ENCODE data around the gene CSMD2.

- no peak for TF ChIP-seq CTCF (conservative IDR thresholded peaks at IDR 0.05; ENCODE audit: low read depth, low read length)
- TF ChIP-seq RCOR1 (IDR thresholded peaks at IDR 0.05; ENCODE audit: insufficient replicate concordance, low read length): no peak
- TF ChIP-seq POLR2A (IDR thresholded peaks at IDR 0.05; ENCODE audit: low read depth, low read length): no peak
- no peak for TF ChIP-seq USF2 (IDR thresholded peaks at IDR 0.05; ENCODE audit: low read depth, low read length)
- no peak for TF ChIP-seq MXI1 (IDR thresholded peaks at IDR 0.05; ENCODE audit: borderline replicate concordance, low read depth, low read length)
- TF ChIP-seq CHD1 (IDR thresholded peaks at IDR 0.05; ENCODE audit: low read depth, low read length): no peak
These were observed 37.7 kb downstream of the CSMD2 start for GRCh38 chr1:34127006-34128000.
